GM18526 (cell line): ENCODE results near the gene ZNF599.

Experiments used
- POLR2A ChIP-seq: IDR thresholded peaks from 3 replicates; pipeline ENCODE4 v1.6.1; 2011; ENCODE audit not compliant: insufficient read length; ENCODE audit errors: extremely low read depth

ZNF599 gene

DNA sequence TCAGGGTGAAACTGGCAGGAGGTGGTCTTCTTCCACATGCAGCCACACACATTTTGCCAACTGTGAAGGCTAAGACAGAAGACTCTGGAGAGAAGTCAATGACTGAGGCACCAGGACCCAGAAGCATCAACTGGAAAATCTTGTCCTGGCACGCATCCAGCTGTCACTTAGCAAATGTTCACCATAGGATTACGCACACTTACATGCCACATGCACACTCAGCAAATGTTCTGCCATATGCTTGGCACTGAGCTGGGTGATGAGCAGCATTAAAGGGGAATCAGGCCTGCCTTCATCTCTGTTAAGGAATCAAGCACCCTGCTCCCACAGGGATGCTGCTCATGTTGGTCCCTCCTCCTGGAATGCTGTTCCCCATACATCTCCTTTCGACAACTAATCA, 5.1 kb downstream of the ZNF599 start:
- no peak for TF ChIP-seq POLR2A

DNA sequence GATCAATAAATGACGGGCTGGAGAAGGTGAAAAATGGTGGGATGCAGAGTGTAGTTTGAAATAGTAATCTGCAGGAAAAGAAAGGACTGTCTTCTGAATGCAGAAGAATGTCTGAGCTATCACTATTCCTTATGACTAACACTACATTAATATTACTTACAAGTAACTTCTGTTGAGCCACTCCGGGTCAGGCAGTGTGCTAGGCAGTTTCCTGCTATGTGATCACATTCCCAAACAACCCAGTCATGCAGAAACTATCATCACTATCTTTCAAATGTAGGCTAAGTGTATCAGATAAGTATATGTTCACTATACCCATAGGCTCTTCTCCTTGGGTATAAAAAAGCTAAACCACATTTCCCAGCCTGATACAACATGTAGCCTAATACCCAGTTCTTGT, 6.6 kb downstream of the ZNF599 start:
- no peak for TF ChIP-seq POLR2A

DNA sequence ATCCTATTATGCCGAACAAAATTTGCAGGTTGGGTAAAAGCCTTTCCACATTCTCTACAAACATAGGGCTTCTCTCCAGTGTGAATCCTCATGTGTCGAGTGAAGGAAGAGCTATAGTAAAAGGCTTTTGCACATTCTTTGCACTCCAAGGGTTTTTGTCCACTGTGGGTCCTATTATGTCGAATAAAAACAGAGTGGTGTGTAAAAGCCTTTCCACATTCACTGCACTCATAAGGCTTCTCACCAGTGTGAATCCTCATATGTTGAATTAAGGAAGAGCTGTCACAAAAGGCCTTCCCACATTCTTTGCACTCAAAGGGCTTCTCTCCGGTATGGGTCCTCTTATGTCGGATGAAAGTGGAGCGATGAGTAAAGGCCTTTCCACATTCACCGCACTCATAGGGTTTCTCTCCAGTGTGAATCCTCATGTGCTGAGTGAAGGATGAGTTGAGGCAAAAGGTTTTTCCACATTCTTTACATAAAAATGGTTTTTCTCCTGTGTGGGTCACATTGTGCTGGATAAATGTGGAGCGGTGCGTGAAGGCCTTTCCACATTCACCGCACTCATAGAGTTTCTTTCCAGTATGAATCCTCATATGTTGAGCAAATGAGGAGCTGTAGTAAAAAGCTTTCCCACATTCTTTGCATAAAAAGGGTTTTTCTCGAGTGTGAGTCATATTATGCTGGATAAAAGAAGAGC, 13.6 kb downstream of the ZNF599 start:
- no peak for TF ChIP-seq POLR2A

DNA sequence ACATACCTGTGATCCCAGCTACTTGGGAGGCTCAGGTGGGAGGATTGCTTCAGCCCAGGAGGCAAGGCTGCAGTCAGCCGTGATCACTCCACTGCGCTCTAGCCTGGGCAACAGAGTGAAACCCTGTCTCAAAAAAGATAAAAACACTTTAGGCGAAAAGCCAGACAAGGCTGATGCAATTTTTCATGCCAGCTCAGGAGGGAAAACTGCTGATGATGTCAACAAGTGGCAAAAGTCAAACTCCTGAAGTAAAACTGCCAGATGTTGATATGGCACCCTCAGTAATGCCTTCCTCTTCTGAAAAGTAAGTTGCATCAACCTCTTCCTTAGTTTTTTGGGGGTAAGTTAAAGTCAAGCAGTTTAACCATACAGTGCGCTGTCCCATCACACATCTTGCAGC, 15.6 kb downstream of the ZNF599 start:
- TF ChIP-seq POLR2A: no peak

DNA sequence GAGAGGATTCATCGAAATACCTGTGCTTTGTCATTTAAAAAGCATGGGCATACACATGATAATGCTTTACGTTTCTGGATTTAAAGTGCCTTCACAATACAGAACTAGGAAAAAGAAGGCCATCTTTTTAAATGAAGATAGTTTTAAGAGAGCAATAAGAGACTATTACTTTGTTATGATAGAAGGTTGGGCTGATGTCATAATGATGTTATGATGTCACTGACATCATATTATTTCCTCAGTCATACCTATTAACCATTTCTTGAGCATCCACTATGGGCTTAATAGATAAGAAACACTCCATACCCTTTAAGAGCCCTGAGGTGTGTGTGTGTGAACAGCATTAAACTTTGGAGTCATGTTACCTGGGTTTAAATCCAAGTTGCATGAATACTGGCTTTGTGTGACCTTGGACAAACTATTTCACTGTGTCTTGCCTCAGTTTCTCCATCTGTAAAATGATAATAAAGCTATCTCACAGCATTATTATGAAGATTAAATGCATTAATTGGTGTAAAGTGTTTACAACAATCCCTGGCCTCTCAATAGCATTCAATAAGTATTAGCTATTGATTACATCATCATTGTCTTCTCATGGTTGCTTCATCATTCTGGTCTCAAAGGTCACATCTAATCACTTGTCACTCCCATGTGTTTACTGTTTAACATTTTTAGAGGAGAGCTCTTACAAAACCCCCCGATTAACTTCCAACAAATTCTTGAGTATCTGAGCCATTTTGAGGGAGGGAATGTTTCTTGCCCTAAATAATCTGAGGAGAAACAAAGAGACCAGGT, 27.9 kb downstream of the ZNF599 start:
- TF ChIP-seq POLR2A: no peak

- no peak for TF ChIP-seq POLR2A
Observed at GRCh38 chr19:34734537-34735103, 38.4 kb downstream of the ZNF599 start.

DNA sequence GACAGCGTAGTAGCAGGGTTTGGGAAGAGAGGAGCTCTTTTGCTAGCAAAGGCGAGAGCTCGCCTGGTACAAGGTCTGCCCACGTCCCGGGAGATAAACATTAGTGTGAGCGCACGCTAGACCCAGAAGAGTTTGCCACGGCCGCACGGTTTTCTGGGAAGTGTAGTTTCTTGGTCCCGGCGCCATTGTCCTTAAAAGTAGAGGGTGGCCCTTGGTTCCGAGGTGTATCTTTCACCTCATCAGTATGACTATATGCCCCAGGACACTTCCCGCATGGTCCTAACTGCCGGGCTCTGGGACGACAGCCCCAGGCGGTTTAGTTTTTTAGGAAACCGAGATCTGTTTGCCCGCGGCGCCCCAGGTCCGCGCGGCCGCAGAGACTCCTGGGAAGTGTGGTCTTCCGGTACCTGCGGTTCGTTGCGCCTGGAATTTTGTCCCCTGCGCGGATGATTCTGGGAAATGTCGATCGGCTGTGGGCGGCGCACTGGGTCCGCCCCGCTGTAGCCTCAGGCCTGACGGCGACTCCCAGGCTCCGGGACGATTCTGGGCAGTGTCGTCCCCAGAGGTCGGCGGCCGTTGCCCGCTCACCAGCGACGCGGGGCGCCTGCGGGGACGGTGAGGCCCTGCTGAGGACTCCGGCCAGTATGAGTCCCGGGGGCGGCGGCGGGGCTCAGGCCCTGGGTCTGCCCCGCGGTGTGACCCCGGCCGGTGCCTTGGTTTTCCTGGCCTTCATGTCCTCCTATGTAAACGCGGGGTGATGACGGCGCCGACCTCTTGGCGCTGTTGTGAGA, 39.1 kb downstream of the ZNF599 start, which contains the start of gene ZNF181:
Gene ZNF181, plus strand, starts transcription at position 498 of the 791 bp plus-strand sequence. CDS start 795 bp downstream, outside the sequence.
- peak; percentile 62 for TF ChIP-seq POLR2A

DNA sequence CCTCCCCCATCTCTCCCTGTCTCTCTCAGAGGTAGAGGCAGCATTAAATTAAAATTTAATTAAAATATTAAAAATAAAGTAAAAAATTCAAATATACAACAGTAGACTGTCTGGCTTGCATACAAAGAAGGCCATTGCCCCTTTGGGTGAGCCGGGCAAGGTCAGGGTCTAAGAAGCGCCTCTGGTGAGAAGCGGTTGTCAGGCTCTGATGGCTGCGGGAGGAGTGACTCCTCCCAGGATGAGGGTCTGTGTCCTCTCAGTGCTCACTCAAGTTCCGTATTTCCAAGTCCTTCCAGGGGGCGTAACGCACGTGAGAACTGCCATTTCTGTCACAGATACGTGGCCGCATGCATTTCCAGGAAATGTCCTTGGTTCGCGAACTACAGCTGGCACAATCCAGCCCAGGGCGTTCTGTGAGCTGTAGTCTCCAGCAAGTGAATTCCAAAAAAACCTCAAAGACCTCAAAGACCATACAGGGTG, 39.7 kb downstream of the ZNF599 start:
- no peak for TF ChIP-seq POLR2A

- no peak for TF ChIP-seq POLR2A
Observed at GRCh38 chr19:34732612-34733211, 40.3 kb downstream of the ZNF599 start.

DNA sequence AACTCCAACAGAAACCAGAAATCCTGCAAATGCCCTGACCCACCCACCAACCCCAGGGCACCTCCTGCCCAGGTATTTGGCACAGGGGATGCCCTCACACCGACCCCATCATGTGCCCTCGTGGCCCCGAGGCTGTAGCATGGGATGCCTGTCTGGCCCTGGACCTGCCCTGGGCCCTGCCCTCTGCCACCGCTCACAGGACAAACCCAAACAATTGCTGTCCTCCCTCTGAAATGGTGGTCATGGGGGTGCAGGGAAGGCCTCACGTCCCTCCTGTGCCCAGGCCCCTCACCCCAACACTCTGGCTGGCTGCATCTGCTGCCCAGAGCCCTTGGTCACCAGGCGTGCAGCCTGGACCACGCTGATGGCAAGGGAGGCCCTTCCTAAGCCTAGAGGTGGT, 41.1 kb downstream of the ZNF599 start:
- no peak for TF ChIP-seq POLR2A

DNA sequence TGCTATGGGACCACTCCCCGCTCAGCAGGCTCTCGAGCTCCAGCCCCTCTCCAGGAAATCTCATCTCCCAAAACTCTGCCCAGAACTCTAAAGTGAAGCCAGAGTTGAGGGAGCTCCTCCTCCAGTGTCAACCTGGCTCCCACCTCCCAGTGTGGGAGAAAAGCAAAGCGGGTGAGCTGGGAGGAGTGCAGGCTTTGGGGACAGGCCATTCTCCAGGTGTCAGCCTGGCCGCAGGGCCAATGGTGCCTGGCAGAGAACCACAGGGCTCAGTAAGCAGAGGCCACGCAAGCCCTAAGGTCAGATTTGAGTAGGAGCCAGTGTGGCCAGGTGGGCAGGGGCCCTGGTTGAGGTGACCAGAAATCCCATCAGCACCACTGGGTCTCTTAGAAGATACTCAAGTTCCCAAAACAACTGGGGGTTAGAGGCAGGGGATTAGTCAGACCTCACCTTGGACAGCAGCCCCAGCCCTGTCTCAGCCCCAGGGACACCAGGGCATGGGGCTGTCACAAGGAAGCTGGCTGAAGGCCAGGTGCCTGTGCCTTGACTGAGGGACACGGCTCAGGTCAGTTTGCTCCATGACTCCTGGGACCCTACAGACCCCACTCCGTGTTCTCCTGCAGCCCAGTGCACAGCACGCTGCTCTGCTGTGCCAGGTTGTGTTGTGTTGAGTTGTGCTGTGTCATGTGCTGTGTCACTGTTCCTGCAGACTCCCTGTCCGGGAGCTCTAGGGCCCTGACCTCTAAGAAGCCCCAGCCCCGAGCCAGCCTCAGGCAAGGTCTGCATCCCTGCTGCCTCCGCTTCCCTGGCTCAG, 41.8 kb downstream of the ZNF599 start:
- TF ChIP-seq POLR2A: no peak

GRCh38 chr19:34725400-34725799, 47.6 kb downstream of the ZNF599 start:
- TF ChIP-seq POLR2A: no peak

GRCh38 chr19:34722353-34722752, 50.7 kb downstream of the ZNF599 start:
- TF ChIP-seq POLR2A: no peak

DNA sequence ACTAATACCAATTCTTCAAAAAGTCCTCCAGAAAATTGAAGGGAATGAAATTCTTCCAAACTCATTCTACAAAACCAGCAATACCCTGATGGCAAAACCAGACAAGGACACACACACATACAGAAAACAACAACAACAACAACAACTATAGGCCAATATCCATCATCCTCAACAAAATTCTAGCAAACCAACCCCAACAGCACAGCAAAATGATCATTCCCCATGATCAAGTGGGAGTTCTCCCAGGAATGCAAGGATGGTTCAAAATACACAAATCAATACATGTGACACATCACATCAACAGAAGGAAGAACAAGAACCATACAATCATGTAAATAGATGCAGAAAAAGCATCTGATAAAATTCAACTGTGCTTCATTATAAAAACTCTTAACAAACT, 57.7 kb downstream of the ZNF599 start:
- no peak for TF ChIP-seq POLR2A
